Omental fat pad (tissue), 4 donors: ENCODE measurements around the gene CFAP107. TPM values are rescaled to one million over a fixed set of nuclear protein-coding genes. Genes with fewer than 3 reads are reported as not detected.
A peak's percentile ranks its signal among the peaks of the same experiment; 100 is the strongest.

ENCODE experiments used
- ATAC-seq: fragments of 150-250 bp; one replicate; pipeline ENCODE4 v1.9.1; 2016; ENCODE audit warnings: mild to moderate bottlenecking, moderate library complexity; ENCODE audit not compliant: low FRiP score
- DNase-seq: peaks from one replicate; pipeline ENCODE4 v3.0.0-alpha.2; 2019; ENCODE audit warnings: low spot score
- CTCF ChIP-seq, 3 donors: fragments of 450-650 bp; IDR thresholded peaks; one replicate each; pipeline ENCODE4 v1.5.1; 2016 to 2017; ENCODE audit warnings: antibody characterized with exemption in 3 of 3, mild to moderate bottlenecking in 3 of 3, moderate library complexity in 2 of 3
- total RNA-seq, 4 donors: library from RNA; depleted of rRNA; stranded (reverse); fragments of >200 nt; gene quantifications; one replicate each; pipeline ENCODE4 v1.1.0, GENCODE V29; 2016

The CFAP107 gene
- total RNA-seq, 4 donors from 2014 or later, result not detected

- TF ChIP-seq CTCF (IDR thresholded peaks at IDR 0.05), result no peak
- ATAC-seq, result no peak
- no peak for DNase-seq
Measured at GRCh38 chr1:12809933-12810332, 63.9 kb downstream of the CFAP107 start.

- DNase-seq, result no peak
- no peak for TF ChIP-seq CTCF (IDR thresholded peaks at IDR 0.05)
- ATAC-seq, result peak; percentile 85
Measured at GRCh38 chr1:12810691-12811408, 64.8 kb downstream of the CFAP107 start.

- no peak for DNase-seq
- peak; percentile 28 for ATAC-seq
- no peak for TF ChIP-seq CTCF (IDR thresholded peaks at IDR 0.05)
Measured at GRCh38 chr1:12811409-12811784, 65.4 kb downstream of the CFAP107 start.

Other genes with a start within 250 kb of the CFAP107 start
- gene DHRS3, start 128.0 kb upstream of the CFAP107 start, total RNA-seq, result 100 to 1,000 TPM; 175 to 342 (median 227) TPM
- under 1 TPM in 1 of 4 donors, not detected in 3; 0.28 TPM for gene AADACL4, start 102.1 kb upstream of the CFAP107 start, total RNA-seq
- gene AADACL3, start 30.1 kb upstream of the CFAP107 start, total RNA-seq, result under 1 TPM in 1 of 4 donors, not detected in 3; 0.31 TPM
- not detected for gene PRAMEF12, start 27.5 kb downstream of the CFAP107 start, total RNA-seq
- gene PRAMEF1, start 45.2 kb downstream of the CFAP107 start, total RNA-seq, result not detected
- gene PRAMEF11, start 85.2 kb downstream of the CFAP107 start, total RNA-seq, result not detected
- gene HNRNPCL1, start 102.5 kb downstream of the CFAP107 start, total RNA-seq, result not detected
- not detected for gene PRAMEF2, start 110.9 kb downstream of the CFAP107 start, total RNA-seq
- not detected for gene PRAMEF4, start 140.0 kb downstream of the CFAP107 start, total RNA-seq
- gene PRAMEF10, start 152.1 kb downstream of the CFAP107 start, total RNA-seq, result not detected
- not detected for gene PRAMEF7, start 170.4 kb downstream of the CFAP107 start, total RNA-seq
- not detected for gene PRAMEF6, start 201.4 kb downstream of the CFAP107 start, total RNA-seq